Endodermal cell (in vitro differentiated cells): ENCODE data around the gene MYCBPAP. TPM values are rescaled to one million over a fixed set of nuclear protein-coding genes. Genes with fewer than 3 reads are reported as not detected.

Experiments used
- DNase-seq: peaks from one replicate; pipeline ENCODE4 v3.0.0-alpha.2; 2017
- H3K27ac ChIP-seq: 2 replicates; pipeline ENCODE4 v1.5.1; 2013; ENCODE audit warnings: mild to moderate bottlenecking, low read depth, low read length, moderate library complexity
- H3K27me3 ChIP-seq: 2 replicates; pipeline ENCODE4 v1.6.1; 2013; ENCODE audit warnings: mild to moderate bottlenecking, low read length, moderate library complexity; ENCODE audit not compliant: insufficient read depth, control insufficient read depth, poor library complexity, severe bottlenecking
- H3K36me3 ChIP-seq: 2 replicates; pipeline ENCODE4 v1.7.0; 2013; ENCODE audit warnings: mild to moderate bottlenecking, low read length, moderate library complexity; ENCODE audit not compliant: control insufficient read depth, insufficient read depth
- H3K4me1 ChIP-seq: one replicate; pipeline ENCODE4 v1.7.0; 2013; ENCODE audit warnings: low read length; ENCODE audit not compliant: control insufficient read depth, insufficient read depth
- H3K4me3 ChIP-seq: 2 replicates; pipeline ENCODE4 v1.5.1; 2013; ENCODE audit warnings: mild to moderate bottlenecking, low read length, moderate library complexity
- H3K9ac ChIP-seq: 2 replicates; pipeline ENCODE4 v1.6.1; 2013; ENCODE audit warnings: mild to moderate bottlenecking, low read length, moderate library complexity; ENCODE audit not compliant: poor library complexity, severe bottlenecking; ENCODE audit errors: extremely low read depth
- H3K9me3 ChIP-seq: 2 replicates; pipeline ENCODE4 v1.6.1; 2013; ENCODE audit warnings: mild to moderate bottlenecking, low read length, moderate library complexity; ENCODE audit not compliant: control insufficient read depth
- H3K27ac Mint-ChIP-seq: 2 replicates; pipeline ENCODE4 v1.8.0; 2020; ENCODE audit warnings: mixed read lengths
- H3K27me3 Mint-ChIP-seq: 2 replicates; pipeline ENCODE4 v1.8.0; 2021; ENCODE audit warnings: mild to moderate bottlenecking, mixed read lengths; ENCODE audit not compliant: insufficient read depth
- H3K36me3 Mint-ChIP-seq: 2 replicates; pipeline ENCODE4 v1.8.0; 2020; ENCODE audit warnings: low read depth, mixed read lengths
- H3K4me1 Mint-ChIP-seq: 2 replicates; pipeline ENCODE4 v1.8.0; 2020; ENCODE audit warnings: mixed read lengths
- H3K4me3 Mint-ChIP-seq: 2 replicates; pipeline ENCODE4 v1.8.0; 2020; ENCODE audit warnings: mild to moderate bottlenecking, moderate library complexity, mixed read lengths
- H3K9me3 Mint-ChIP-seq: 2 replicates; pipeline ENCODE4 v1.8.0; 2020; ENCODE audit warnings: mild to moderate bottlenecking, mixed read lengths
- WGBS, 2 experiments: methylation state at CpG; one replicate each; pipeline versions ENCODE4 v1.1.5 to v1.1.7; 2013; ENCODE audit warnings: missing lambda C conversion rate in 2 of 2, mixed read lengths in 1 of 2; ENCODE audit not compliant: insufficient coverage in 1 of 2, insufficient read length in 1 of 2; 5-methylcytosine and 5-hydroxymethylcytosine counted together
- total RNA-seq, 2 donors: library from RNA; stranded (reverse); fragmentation: NEBNext Ultra II Directional in 1 of 2; extraction: Animal tissue kit (Norgen Biotek cat#: 25700) in 1 of 2; gene quantifications; 2 replicates in 1 of 2; 3 replicates in 1 of 2; pipeline ENCODE4 v1.2.1, GENCODE V29; 2021
- TF ChIP-seq, protein P1 (sequence below): fragments of 200-600 bp; sonication (generic); conservative IDR thresholded peaks from 2 replicates; pipeline ENCODE4 v1.5.0; 2021; ENCODE audit warnings: antibody characterized with exemption, mild to moderate bottlenecking

MYCBPAP gene
- total RNA-seq, 2 donors from 2014 or later = 3.5 to 7.1 TPM

GRCh38 chr17:50527155-50527762, 19.0 kb downstream of the MYCBPAP start:
- Histone ChIP-seq H3K27ac (no peak overlapping the region), H3K4me3 (no peak overlapping the region), H3K27me3 (peaks cover 11% of the 10 kb centered on the region), H3K4me1 (no peaks in the 10 kb centered on the region), H3K36me3 (no peaks in the 10 kb centered on the region), H3K9me3 (no peaks in the 10 kb centered on the region), H3K9ac (no peak overlapping the region)
- Mint-ChIP-seq H3K9me3 (no peaks in the 10 kb centered on the region), H3K36me3 (no peaks in the 10 kb centered on the region), H3K27ac (no peak overlapping the region), H3K4me3 (no peak overlapping the region), H3K4me1 (peaks cover 2% of the 10 kb centered on the region), H3K27me3 (peaks cover 31% of the 10 kb centered on the region)
- 17 to 51% methylated on average over 1 to 5 of the region's 5 CpGs for WGBS, 2 experiments
- DNase-seq = no peak
- TF ChIP-seq, protein P1, sequence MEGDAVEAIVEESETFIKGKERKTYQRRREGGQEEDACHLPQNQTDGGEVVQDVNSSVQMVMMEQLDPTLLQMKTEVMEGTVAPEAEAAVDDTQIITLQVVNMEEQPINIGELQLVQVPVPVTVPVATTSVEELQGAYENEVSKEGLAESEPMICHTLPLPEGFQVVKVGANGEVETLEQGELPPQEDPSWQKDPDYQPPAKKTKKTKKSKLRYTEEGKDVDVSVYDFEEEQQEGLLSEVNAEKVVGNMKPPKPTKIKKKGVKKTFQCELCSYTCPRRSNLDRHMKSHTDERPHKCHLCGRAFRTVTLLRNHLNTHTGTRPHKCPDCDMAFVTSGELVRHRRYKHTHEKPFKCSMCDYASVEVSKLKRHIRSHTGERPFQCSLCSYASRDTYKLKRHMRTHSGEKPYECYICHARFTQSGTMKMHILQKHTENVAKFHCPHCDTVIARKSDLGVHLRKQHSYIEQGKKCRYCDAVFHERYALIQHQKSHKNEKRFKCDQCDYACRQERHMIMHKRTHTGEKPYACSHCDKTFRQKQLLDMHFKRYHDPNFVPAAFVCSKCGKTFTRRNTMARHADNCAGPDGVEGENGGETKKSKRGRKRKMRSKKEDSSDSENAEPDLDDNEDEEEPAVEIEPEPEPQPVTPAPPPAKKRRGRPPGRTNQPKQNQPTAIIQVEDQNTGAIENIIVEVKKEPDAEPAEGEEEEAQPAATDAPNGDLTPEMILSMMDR = no peak

GRCh38 chr17:50527949-50528474, 19.8 kb downstream of the MYCBPAP start:
- H3K27ac ChIP-seq = no peak overlapping the region
- no peaks in the 10 kb centered on the region for H3K9me3 Mint-ChIP-seq
- peaks cover 39% of the 10 kb centered on the region for H3K27me3 Mint-ChIP-seq
- DNase-seq = no peak
- H3K4me3 ChIP-seq = no peak overlapping the region
- WGBS, 2 experiments = 45 to 100% methylated on average over 1 to 4 of the region's 4 CpGs
- H3K4me1 Mint-ChIP-seq = peaks cover under 1% of the 10 kb centered on the region
- H3K36me3 Mint-ChIP-seq = no peaks in the 10 kb centered on the region
- no peak overlapping the region for H3K27ac Mint-ChIP-seq
- no peak overlapping the region for H3K9ac ChIP-seq
- peaks cover 3% of the 10 kb centered on the region for H3K4me1 ChIP-seq
- H3K9me3 ChIP-seq = no peaks in the 10 kb centered on the region
- no peak overlapping the region for H3K4me3 Mint-ChIP-seq
- H3K27me3 ChIP-seq = peaks cover 19% of the 10 kb centered on the region
- H3K36me3 ChIP-seq = no peaks in the 10 kb centered on the region
- TF ChIP-seq, protein P1 = no peak

DNA sequence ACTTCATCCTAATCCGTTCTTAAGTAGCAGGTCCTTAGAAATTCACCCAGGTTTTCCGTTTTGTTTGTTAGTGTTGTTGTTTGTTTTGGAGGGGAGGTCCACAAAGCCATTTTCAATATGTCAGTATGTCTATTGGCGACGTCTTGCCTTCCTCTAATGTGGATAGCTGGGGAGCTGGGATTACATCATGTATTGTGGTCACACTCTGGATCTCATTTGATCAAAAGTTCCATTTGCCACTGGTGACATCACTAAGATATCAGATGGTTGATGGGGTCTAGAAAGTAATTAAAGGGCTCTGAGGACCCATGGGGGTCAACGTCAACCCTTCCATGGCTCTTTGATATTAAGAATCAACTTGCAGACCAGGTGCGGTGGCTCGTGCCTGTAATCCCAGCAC, 21.6 kb downstream of the MYCBPAP start:
- DNase-seq = no peak
- Mint-ChIP-seq H3K27ac (no peak overlapping the region), H3K4me1 (peaks cover 14% of the 10 kb centered on the region), H3K4me3 (no peak overlapping the region), H3K36me3 (no peaks in the 10 kb centered on the region), H3K27me3 (peaks cover 57% of the 10 kb centered on the region), H3K9me3 (no peaks in the 10 kb centered on the region)
- Histone ChIP-seq H3K9me3 (no peaks in the 10 kb centered on the region), H3K27me3 (peaks cover 37% of the 10 kb centered on the region), H3K4me3 (no peak overlapping the region), H3K4me1 (peaks cover 3% of the 10 kb centered on the region), H3K27ac (no peak overlapping the region), H3K36me3 (no peaks in the 10 kb centered on the region), H3K9ac (no peak overlapping the region)
- TF ChIP-seq, protein P1 = no peak
- 90 to 93% methylated on average over 5 to 7 of the region's 7 CpGs for WGBS, 2 experiments
